HepG2 (cell line): ENCODE measurements around the gene HYCC1. TPM values are rescaled to one million over a fixed set of nuclear protein-coding genes. Genes with fewer than 3 reads are reported as not detected.

Experiments
- ATAC-seq: fragments of 200-7000 bp; cut with Tn5 transposase; 3 replicates; pipeline ENCODE4 v1.9.1; 2020; ENCODE audit warnings: mild to moderate bottlenecking, moderate library complexity
- BruUV-seq: library from RNA; stranded (reverse); fragments of 400-500 nt; replicated peaks from 2 replicates; lab custom pipeline; 2021; lab: Mats Ljungman, UMichigan
- CTCF ChIA-PET: fragments of 300-600 bp; formaldehyde crosslinking; extraction: SDS; loops from one replicate; lab custom pipeline; 2021; ENCODE audit warnings: low total read pairs, inconsistent platforms, low intra/inter-chr PET ratio; lab: Yijun Ruan, JAX
- POLR2A ChIA-PET: fragments of 350-600 bp; sonication (Branson Sonifier 250); formaldehyde crosslinking; loops from one replicate; lab custom pipeline; 2020; ENCODE audit warnings: antibody characterized with exemption, inconsistent platforms; lab: Yijun Ruan, JAX
- DNase-seq: peaks from one replicate; pipeline ENCODE4 v3.0.0-alpha.2; 2015; ENCODE audit warnings: low spot score
- FAIRE-seq: peaks from 3 replicates; lab custom pipeline; 2011; peaks lifted over from hg19 to GRCh38; lab: Jason Lieb, UNC
- H2AFZ ChIP-seq: one replicate; pipeline ENCODE4 v1.6.1; 2011; ENCODE audit warnings: low read length, inconsistent platforms
- H3K27ac ChIP-seq: fragments of 300-600 bp; 3 replicates; pipeline ENCODE4 v1.8.0; 2011; ENCODE audit warnings: mixed run types, mild to moderate bottlenecking, mixed read lengths, low read length, inconsistent platforms; ENCODE audit not compliant: insufficient read depth; ENCODE audit errors: extremely low read length
- H3K27me3 ChIP-seq, 2 experiments: fragments of 200-600 bp in 1 of 2; 2 replicates in 1 of 2; 3 replicates in 1 of 2; pipeline versions ENCODE4 v1.6.0 to v1.8.0; 2011; ENCODE audit warnings: low read length in 2 of 2, mild to moderate bottlenecking in 2 of 2, moderate library complexity in 2 of 2, inconsistent platforms in 1 of 2; ENCODE audit not compliant: insufficient read depth in 2 of 2, control insufficient read depth in 1 of 2
- H3K36me3 ChIP-seq, 2 experiments: fragments of 200-600 bp in 1 of 2; replicated peaks in 1 of 2; 2 replicates in 1 of 2; 3 replicates in 1 of 2; pipeline versions ENCODE4 v1.5.1 to v1.8.0; 2011; ENCODE audit warnings: low read length in 2 of 2, inconsistent platforms in 1 of 2; ENCODE audit not compliant: insufficient read depth in 2 of 2, control insufficient read depth in 1 of 2
- H3K4me1 ChIP-seq: 2 replicates; pipeline ENCODE4 v1.5.1; 2012; ENCODE audit warnings: low read length, inconsistent platforms; ENCODE audit not compliant: insufficient read depth
- H3K4me2 ChIP-seq: 2 replicates; pipeline ENCODE4 v1.6.0; 2011; ENCODE audit warnings: low read depth, low read length, inconsistent platforms
- H3K4me3 ChIP-seq, 3 experiments: fragments of 200-600 bp in 1 of 3; sonication (generic), shearing (Covaris generic) in 1 of 3; replicated peaks in 1 of 3; 2 replicates each; pipeline ENCODE4 v1.5.1; 2011 to 2016; ENCODE audit warnings: low read length in 3 of 3, inconsistent platforms in 2 of 3, low read depth in 2 of 3, mild to moderate bottlenecking in 2 of 3, control low read depth in 1 of 3, mixed read lengths in 1 of 3; ENCODE audit not compliant: insufficient read depth in 1 of 3
- H3K79me2 ChIP-seq: one replicate; pipeline ENCODE4 v1.6.1; 2011; ENCODE audit warnings: low read length, inconsistent platforms; ENCODE audit not compliant: insufficient read depth
- H3K9ac ChIP-seq: 2 replicates; pipeline ENCODE4 v1.6.0; 2011; ENCODE audit warnings: mild to moderate bottlenecking, low read depth, low read length, inconsistent platforms; ENCODE audit not compliant: insufficient read depth
- H3K9me3 ChIP-seq: 2 replicates; pipeline ENCODE4 v1.5.1; 2012; ENCODE audit warnings: mild to moderate bottlenecking, low read length
- H4K20me1 ChIP-seq: 2 replicates; pipeline ENCODE4 v1.6.0; 2011; ENCODE audit warnings: inconsistent platforms, mild to moderate bottlenecking, low read length, moderate library complexity; ENCODE audit not compliant: insufficient read depth
- ZNF446 ChIP-seq: sonication (generic); formaldehyde crosslinking; IDR thresholded peaks from 2 replicates; pipeline ENCODE4 v1.5.0; 2020; ENCODE audit warnings: mild to moderate bottlenecking, missing genetic modification reagents
- ZNF737 ChIP-seq: sonication (generic); formaldehyde crosslinking; IDR thresholded peaks from 2 replicates; pipeline ENCODE4 v1.5.0; 2020; ENCODE audit warnings: missing genetic modification reagents, mild to moderate bottlenecking, borderline replicate concordance
- WGBS: methylation state at CpG from one replicate; pipeline ENCODE4 v1.1.6; 2017; ENCODE audit warnings: low lambda C conversion rate; 5-methylcytosine and 5-hydroxymethylcytosine counted together
- in situ Hi-C: cut with HindIII; loops from 2 replicates; pipeline ENCODE4 v1.10.0; 2017; ENCODE audit warnings: low pct_unique_long_range_greater_than_20kb; ENCODE audit not compliant: extremely low pct_ligation_motif_present
- intact Hi-C: fragments of 100-400 bp; cut with micrococcal nuclease; formaldehyde crosslinking; loops from one replicate; pipeline ENCODE4 v1.10.0; 2022; ENCODE audit not compliant: unreplicated experiment
- polyA plus RNA-seq, 8 experiments: library from polyadenylated mRNA; depleted of rRNA in 3 of 8; stranded (reverse) in 7 of 8; unstranded in 1 of 8; fragments of >200 nt; fragmentation: Illumina TruSeq in 4 of 8; extraction: Trizol in 4 of 8; gene quantifications; 2 replicates each; pipeline versions ENCODE4 v1.2.1 to v1.2.3, GENCODE V29; 2011 to 2016; ENCODE audit warnings: low read depth in 4 of 8, missing spikeins in 1 of 8, mixed read lengths in 1 of 8; ENCODE audit not compliant: insufficient read depth in 1 of 8
- total RNA-seq, 5 experiments: library from RNA; depleted of rRNA; stranded (reverse); fragments of >200 nt; fragmentation: Illumina TruSeq; extraction: Trizol; gene quantifications; 2 replicates each; pipeline ENCODE4 v1.2.3, GENCODE V29; 2016; ENCODE audit warnings: low read depth in 1 of 5
- TF ChIP-seq, protein P1 (sequence below): IDR thresholded peaks from 2 replicates; pipeline ENCODE4 v1.6.1; 2016; ENCODE audit warnings: mild to moderate bottlenecking, missing biosample characterization, missing genetic modification reagents
- TF ChIP-seq, protein P2 (sequence below): sonication (generic); formaldehyde crosslinking; IDR thresholded peaks from 2 replicates; pipeline ENCODE4 v1.8.0; 2022; ENCODE audit warnings: mild to moderate bottlenecking, missing genetic modification reagents, moderate library complexity
- TF ChIP-seq, protein P3 (sequence below): sonication (generic); formaldehyde crosslinking; IDR thresholded peaks from 2 replicates; pipeline ENCODE4 v1.8.1; 2022; ENCODE audit warnings: mild to moderate bottlenecking, missing genetic modification reagents

HYCC1 gene
- total and polyA plus RNA-seq, 2 of the 13 experiments (the other 11 are each of a cell fraction or from before 2014, with no cell fraction given), result 9.5 to 41.8 TPM

DNA sequence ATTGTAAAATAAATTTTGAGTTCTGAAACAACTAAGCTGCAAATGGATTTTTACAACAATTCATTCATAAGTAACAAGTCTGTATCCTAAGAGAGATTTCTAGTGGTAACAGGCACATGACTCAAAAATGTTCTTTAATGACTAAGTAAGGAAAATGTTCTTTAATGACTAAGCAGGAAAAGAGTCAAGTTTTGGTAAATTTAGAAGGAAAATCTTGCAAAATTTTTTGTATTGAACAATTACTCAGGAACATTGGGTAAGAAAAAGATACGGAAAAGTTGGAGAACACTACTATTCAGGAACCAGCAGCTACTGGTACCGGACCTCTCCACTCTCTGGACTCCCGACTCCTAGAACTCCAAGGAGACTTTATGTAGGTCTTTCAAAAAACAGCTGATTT lies 33.5 kb downstream of the HYCC1 start:
- Histone ChIP-seq H3K27me3 (no peaks in the 10 kb centered on the region), H3K9me3 (no peaks in the 10 kb centered on the region), H3K4me1 (no peaks in the 10 kb centered on the region), H2AFZ (no peak overlapping the region), H3K4me2 (no peak overlapping the region), H3K36me3 (peaks cover 0 to 8% of the 10 kb centered on the region in 2 experiments; a peak in 1 of 5 replicates), H3K27ac (no peak overlapping the region), H3K9ac (no peak overlapping the region), H3K79me2 (no peaks in the 10 kb centered on the region), H4K20me1 (no peaks in the 10 kb centered on the region), H3K4me3 (no peak overlapping the region)
- CTCF ChIA-PET, result no interaction called here
- no peak for DNase-seq
- POLR2A ChIA-PET, result no interaction called here
- intact Hi-C loops, result no loop called here
- no TSS peak for BruUV-seq
- 95% methylated on average over 3 of the region's 3 CpGs for WGBS
- FAIRE-seq, result no peak
- in situ Hi-C loops, result no loop called here
- ATAC-seq, result no peak
- TF ChIP-seq ZNF446 (CRISPR knock-in tag) (no peak), ZNF737 (CRISPR knock-in tag) (no peak)

DNA sequence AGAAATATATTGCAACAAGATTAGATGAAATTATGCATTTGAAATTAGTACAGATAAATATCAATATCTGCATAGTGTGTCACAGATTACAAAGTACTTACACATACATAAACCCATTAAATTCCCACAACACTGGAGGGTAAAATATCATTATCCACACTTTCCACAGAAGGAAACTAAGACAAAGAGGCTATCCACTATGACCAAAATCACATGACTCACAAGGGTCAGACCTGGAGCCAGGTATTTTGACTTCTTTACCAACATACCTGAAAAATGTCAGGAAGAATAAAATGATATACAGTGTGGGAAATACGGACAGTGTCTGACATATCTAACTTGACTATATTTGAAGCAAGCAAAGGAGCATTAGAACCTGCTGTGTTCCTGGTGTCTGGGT lies 34.1 kb downstream of the HYCC1 start:
- Histone ChIP-seq H3K4me2 (no peak overlapping the region), H3K27me3 (no peaks in the 10 kb centered on the region), H3K4me1 (no peaks in the 10 kb centered on the region), H3K4me3 (no peak overlapping the region), H3K27ac (no peak overlapping the region), H3K9ac (no peak overlapping the region), H3K9me3 (no peaks in the 10 kb centered on the region), H4K20me1 (no peaks in the 10 kb centered on the region), H2AFZ (no peak overlapping the region), H3K36me3 (peaks cover 0 to 8% of the 10 kb centered on the region in 2 experiments; a peak in 1 of 5 replicates), H3K79me2 (no peaks in the 10 kb centered on the region)
- no TSS peak for BruUV-seq
- TF ChIP-seq, protein P1, sequence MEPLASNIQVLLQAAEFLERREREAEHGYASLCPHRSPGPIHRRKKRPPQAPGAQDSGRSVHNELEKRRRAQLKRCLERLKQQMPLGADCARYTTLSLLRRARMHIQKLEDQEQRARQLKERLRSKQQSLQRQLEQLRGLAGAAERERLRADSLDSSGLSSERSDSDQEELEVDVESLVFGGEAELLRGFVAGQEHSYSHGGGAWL, result no peak
- TF ChIP-seq, protein P2, sequence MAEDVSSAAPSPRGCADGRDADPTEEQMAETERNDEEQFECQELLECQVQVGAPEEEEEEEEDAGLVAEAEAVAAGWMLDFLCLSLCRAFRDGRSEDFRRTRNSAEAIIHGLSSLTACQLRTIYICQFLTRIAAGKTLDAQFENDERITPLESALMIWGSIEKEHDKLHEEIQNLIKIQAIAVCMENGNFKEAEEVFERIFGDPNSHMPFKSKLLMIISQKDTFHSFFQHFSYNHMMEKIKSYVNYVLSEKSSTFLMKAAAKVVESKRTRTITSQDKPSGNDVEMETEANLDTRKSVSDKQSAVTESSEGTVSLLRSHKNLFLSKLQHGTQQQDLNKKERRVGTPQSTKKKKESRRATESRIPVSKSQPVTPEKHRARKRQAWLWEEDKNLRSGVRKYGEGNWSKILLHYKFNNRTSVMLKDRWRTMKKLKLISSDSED (CRISPR knock-in tag), result no peak
- TF ChIP-seq, protein P3, sequence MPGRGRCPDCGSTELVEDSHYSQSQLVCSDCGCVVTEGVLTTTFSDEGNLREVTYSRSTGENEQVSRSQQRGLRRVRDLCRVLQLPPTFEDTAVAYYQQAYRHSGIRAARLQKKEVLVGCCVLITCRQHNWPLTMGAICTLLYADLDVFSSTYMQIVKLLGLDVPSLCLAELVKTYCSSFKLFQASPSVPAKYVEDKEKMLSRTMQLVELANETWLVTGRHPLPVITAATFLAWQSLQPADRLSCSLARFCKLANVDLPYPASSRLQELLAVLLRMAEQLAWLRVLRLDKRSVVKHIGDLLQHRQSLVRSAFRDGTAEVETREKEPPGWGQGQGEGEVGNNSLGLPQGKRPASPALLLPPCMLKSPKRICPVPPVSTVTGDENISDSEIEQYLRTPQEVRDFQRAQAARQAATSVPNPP (CRISPR knock-in tag), result no peak
- ChIA-PET POLR2A (no interaction called here), CTCF (no interaction called here)
- FAIRE-seq (no peak), ATAC-seq (no peak), DNase-seq (no peak)
- intact Hi-C loops (no loop called here), in situ Hi-C loops (no loop called here)
- WGBS, result 100% methylated on average over 1 of the region's 1 CpG
